HG03045 (cell line): ENCODE data around the gene CFAP299.
"Not testable (repeated sequence)": the region's sequence is repeated elsewhere in the genome, so short reads cannot be mapped to it uniquely, and the experiment has no call there.

ENCODE experiments used
- ATAC-seq: cut with Tn5 transposase; IDR thresholded peaks from one replicate; pipeline ENCODE4 v1.9.1; 2021; ENCODE audit warnings: mild to moderate bottlenecking, moderate library complexity; ENCODE audit not compliant: unreplicated experiment

Gene CFAP299

DNA sequence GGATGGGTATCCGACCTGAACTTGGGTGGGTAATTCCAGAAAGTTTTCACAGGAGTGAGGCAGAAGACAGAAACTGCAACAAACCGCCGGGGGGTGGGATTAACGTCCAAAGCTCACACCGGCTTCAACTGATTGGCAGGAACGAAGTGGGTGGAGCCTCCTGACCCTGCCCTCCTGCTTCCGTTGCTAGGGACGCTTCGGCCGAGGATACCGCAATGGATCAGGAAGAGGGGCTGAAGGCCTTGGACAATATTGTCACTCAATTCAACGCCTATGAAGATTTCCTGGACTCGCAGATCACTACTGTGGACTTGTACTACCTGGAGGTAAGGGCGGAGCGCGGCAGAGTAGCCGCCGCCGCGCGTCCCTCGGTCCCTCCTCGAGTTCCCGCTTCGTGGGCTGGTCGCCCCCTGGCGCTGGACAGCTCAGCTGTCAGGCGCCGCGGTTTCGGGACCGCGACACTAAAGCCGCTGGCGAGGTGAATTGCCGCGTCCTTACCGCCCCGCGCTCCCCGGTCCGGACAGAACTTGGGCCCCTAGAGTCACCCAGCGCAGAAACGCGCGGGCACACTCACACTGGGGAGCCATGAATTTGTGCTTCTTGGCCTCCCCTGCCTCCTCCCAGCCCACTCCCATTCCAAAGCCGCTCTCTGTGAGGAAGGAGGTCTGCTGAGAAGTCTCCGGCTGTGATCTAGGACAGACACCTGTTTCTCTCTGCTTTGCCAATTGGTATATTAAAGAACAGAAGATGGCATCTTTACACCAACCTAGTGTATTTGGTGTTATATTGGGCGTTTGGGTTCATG is at the start of gene CFAP299:
TSS of gene CFAP299 (plus strand) at position 177 of the 805 bp plus-strand sequence.
- peak; percentile 99 for ATAC-seq

DNA sequence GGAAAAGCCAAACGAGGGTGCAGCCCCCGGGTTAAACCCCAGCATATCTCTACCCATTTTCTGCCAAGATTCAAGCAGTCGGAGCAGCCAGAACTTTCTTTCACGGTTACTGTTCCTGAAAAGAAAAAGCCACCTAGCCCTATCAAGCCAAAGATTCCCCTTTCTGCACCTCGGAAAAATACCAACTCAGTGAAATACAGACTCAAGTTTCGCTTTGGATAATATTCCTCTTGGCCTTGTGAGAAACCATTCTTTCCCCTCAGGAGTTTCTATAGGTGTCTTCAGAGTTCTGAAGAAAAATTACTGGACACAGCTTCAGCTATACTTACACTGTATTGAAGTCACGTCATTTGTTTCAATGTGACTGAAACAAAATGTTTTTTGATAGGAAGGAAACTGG is 49.1 kb upstream of the CFAP299 start:
- ATAC-seq: no peak

DNA sequence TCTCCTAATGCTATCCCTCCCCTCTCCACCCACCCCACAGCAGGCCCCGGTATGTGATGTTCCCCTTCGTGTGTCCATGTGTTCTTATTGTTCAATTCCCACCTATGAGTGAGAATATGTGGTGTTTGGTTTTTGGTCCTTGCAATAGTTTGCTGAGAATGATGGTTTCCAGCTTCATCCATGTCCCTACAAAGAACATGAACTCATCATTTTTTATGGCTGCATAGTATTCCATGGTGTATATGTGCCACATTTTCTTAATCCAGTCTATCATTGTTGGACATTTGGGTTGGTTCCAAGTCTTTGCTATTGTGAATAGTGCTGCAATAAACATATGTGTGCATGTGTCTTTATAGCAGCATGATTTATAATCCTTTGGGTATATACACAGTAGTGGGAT is 44.9 kb upstream of the CFAP299 start:
- ATAC-seq: not testable (repeated sequence)

DNA sequence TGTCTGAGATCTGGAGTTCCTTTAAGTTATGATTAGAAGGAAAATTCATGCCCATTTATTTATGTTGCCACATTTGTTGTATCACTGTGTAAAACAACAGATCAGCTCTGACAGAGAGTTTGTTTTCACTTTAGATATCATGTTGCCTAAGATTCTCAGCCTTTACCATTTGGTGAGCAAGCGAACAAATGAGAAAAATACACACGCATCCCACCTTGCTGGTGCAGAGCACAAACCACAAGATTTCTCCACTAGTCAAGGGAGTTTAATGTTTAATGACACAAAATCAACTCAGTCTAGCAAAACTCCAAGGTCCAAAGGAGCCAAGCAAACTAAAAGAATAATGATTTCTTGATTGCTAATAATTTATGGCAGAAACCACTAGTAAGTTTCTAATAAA is 41.3 kb upstream of the CFAP299 start:
- ATAC-seq: no peak

DNA sequence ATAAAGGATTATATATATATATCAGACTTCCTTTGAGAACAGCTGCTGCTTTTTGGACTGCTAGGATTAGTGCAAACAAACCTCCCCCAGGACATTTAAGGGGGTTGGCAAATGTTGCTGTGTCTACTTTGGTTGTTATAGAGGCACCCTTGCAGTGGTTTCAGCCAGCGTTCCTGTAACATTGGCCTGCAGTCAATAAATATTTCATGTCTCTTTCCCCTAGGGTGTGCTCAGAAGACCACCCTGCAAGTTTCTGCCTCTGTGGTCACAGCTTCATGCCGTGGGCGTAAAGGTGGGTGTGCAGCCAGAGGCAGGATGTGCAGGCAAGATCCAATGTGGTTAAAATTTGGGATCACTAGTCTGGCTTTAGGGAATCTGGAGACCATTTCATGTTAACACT is 40.2 kb upstream of the CFAP299 start:
- no peak for ATAC-seq

DNA sequence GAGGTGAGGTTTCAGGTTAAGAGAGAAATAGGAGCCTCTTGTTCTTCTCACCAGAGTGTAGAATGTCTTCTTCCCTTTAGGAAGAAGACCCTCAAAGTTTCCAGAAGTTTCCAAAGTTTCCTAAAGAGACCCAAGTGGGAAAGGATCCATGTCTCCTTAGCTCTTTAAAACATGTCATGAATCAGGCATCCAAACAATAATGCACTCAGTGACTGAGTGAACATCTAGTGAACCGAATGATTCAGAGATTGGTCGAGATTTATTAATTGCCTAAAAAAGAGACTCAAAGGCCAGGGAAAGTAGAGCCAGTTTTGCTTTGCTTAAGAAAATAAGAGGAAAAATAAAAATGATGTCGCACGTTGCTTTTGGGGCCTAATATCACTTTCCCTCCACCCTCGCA is 39.7 kb upstream of the CFAP299 start:
- no peak for ATAC-seq

DNA sequence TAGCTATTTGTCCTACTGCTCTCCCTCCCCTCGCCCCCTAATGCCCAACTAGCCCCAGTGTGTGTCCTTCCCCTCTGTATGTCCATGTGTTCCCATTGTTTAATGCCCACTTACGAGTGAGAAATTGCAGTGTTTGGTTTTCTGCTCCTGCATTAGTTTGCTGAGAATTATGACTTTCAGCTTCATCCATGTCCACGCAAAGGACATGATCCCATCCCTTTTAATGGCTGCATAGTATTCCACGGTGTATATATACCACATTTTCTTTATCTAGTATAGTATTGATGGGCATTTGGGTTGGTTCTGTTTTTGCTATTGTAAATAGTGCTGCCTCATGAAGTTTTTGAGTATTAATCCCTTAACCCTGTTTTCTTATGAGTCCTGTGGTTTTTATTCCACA is 33.6 kb upstream of the CFAP299 start:
- no peak for ATAC-seq

DNA sequence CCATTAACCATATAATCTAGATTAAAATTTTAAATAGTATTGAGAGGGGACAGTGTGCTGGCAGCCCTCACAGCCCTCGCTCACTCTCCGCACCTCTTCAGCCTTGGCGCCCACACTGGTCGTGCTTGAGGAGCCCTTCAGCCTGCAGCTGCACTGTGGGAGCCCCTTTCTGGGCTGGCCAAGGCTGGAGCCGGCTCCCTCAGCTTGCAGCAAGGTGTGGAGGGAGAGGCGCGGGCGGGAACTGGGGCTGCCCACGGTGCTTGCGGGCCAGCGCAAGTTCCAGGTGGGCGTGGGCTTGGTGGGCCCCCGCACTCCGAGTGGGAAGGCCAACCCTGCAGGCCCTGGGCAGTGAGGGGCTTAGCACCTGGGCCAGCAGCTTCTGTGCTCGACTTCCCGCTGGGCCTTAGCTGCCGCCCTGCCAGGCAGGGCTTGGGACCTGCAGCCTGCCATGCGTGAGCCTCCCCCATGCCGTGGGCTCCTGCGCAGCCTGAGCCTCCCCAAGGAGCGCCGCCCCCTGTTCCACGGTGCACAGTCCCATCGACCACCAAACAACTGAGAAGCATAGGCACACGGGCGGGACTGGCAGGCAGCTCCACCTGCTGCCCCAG is 32.8 kb upstream of the CFAP299 start:
- ATAC-seq: no peak

DNA sequence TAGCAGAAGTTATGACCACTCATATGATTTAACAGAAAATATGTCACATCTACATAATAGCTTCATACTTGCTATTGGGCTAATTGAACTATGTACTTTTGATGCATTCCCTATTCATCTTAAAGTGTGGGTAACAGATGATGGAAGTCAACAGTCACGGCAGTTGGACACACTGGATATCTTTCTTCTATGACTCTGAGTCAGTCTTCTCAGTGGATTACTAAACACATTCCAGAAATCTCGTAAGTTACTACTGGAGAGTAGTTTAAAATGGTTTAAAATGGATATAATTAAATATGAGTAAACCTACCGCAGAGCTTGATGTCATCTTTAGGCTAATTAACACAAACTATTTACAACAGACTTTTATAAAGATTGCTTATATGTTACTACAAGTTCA is 30.1 kb upstream of the CFAP299 start:
- no peak for ATAC-seq

DNA sequence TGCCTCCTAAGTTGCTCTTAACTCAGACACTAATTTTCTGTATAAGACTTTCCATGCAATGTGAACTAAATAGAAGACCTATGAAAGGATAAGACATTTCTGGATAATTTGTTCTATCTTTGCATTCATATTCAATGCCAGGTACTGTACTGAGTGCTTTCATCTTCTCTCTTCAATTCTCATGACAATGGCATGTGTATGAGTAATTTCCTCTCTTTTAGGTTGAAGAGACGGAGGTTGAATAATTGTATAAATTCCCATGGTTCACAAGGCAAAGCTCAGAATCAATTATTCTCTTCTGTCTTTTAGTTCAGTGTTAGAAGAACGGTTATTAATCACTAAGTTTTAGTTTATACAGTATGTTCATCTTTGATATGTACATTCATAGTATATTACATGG is 29.3 kb upstream of the CFAP299 start:
- ATAC-seq: no peak

DNA sequence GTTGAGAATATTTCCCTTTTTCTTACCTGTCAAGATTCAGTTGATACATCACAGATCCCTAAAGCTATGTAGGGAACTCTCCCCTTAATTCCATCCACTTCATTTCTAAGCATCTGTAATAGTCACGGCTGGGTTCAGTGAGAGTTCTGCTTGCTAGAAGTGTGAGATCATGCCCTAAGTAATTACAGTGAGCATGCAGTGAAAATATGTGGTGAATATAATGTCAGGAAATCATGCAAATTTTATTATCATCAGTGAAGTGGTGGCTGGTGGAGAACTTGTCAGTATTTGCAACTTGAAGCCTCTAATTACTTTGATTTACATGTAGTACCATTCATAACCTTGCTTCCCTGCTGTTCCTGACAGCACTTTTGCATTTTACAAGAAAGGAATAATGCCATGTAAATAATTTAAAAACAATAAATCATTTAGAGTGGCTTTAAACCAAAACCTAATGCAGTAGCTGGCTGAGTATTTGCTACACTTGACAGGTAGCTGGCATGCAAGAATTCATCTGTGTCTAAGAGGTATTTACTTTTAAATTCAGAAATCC is 28.3 kb upstream of the CFAP299 start:
- ATAC-seq: no peak

DNA sequence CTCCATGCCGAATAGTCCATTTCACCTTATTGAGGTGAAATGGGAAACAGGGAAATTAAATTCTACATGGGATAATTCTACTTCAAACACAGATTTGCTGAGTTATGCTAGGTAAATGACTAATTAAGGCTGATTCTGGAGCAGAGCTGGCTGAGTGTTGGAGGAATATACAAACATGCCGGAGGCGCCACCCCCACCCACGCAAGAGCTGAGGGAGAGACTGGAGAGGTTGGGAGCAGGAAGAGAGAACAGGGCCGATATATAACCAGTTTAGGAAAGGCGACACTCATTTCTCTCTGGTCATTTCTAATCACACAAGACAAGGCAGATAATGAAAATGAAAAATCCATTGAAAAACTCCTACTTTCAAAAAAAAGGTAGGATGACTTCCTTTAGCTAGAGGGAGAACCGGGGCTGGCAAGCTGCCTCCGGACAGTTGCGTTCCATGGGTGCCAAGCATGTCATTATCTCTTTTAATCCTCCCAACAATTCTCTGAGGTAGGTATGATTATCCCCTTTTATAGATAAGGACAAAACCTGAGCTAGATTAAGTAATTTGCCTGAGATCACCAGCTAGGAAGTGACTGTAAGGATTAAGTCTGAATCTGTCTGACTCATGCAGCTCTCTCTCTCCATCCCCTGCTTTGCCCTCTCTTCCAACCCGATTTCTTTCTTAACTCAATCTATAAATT is 27.6 kb upstream of the CFAP299 start:
- no peak for ATAC-seq

DNA sequence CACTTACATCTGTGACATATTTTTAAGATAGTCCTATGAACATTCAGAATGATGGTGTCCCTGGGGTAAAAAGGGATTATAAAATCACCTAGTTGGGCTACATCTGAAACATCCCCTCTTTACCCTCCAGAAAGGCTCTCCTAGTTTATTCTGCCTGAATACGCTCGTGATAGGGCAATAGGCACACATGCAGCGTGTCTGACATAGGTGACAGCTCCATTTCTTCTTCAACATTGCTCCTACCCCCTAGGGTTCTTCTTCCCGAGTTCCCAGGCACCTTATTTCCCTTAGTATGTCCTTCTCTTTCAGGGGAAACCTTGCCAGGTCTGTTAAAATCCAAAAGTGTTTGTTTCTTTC is 27.1 kb upstream of the CFAP299 start:
- no peak for ATAC-seq

DNA sequence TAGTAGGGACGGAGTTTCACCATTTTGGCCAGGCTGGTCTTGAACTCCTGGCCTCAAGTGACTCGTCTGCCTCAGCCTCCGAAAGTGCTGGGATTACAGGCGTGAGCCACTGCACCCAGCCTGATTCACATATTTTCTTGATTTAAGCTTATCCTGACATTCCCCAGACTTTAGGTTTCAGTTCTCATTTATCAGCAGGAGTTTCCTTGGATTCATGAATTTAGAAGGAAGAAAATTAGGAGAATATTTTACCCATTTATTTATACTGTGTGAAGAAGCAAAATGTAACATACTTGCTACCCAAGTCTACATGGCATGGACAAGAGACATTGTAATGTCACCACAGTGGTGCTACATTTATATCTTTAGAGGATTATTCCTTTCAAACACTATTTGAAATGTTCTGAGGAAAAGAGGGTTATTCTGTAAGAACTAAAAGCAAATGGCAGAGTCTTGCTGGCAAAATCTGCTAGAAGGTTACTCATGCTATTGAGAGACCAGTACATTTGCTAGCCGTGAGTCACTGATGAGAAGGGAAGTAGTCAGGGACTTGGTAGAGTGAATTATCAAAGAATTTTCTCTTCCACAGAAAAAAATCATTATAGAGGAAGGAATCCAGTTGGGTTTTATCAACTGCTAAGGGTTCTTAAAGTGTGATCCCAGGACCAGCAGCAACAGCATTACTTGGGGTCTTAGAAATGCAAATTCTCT is 26.1 kb upstream of the CFAP299 start:
- no peak for ATAC-seq

DNA sequence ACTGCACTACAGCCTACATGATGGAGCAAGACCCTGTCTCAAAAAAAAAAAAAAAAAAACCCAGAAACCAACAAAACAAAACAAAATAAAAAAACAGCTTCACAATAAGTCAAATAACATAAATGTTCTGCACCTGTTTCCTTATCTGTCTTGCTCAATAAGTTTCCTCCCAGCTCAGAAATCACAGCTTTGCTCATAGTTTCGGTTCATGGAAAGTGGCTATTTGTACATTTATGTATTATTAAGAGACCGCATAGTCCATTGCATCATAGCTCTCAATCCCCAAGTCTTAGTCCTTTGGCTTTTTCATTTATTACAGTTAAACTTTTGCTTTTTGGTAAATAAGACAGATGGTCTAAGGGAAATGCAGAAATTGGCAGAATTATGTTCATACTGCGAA is 24.4 kb upstream of the CFAP299 start:
- ATAC-seq: no peak

DNA sequence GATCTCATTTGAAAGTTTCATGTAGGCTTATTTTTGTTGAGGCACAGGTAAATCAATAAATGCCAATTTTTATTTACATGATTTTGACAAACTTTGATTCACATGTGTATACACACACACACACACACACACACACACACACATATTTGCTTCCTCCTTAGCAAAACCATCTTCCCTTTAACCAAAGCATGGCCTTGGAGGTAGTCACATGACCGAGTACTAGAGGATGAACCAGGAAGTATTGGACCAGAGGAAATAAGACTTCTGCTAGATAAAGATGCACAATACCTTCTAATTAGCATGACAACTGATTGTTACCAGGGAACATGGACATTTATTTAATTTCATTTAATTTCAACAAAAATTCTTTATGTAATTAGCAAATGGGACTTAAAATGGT is 23.4 kb upstream of the CFAP299 start:
- no peak for ATAC-seq

DNA sequence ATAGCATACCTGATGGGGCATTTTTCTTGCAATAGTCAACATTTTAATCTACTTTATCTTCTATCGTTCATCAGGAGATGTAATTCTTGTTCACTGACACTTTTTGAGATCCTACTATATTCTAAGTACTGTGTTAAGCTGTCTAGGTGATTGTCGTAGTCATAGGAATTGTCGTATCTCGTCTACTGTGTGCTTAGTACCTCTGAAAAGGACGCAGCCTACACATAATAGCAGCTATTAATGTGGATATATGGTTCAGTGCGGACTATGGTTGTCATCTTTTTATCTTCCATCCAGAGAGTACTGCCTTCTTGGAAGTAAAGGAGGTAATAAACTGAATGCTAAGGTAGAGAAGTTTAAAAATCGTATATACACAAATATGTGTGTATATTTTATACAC is 21.9 kb upstream of the CFAP299 start:
- no peak for ATAC-seq

DNA sequence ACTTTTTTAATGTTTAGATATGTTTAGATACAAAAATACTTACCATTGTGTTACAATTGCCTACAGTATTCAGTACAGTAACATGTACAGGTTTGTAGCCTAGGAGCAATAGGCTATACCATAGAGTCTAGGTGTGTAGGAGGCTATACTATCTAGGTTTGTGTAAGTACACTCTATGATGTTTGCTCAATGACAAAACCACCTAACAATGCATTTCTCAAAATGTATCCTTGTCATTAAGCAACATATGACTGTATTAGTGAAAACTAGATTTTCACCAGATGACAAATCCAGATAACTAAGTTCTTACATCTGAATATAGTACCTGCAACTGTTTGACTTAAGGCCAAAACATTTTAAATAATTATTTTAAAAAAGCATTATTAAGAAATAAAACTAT is 19.7 kb upstream of the CFAP299 start:
- not testable (repeated sequence) for ATAC-seq

DNA sequence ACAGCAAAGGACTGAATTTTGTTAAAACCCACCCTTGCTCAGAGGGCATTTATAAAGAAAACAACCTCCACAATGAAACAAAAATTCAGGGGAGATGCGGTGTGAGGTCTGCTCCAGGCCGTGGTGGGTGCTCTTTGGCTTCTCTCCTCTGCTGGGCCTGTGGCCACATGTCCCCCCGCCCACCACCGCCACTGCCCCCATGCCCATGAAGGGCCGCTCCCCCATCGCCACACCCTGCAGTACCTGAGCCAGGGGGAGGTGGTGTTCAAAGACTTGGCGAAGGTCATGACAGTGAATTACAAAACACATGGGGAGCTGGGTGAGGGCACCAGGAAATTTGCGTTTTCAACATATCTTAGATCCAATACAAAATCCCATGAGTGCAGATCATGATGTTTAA is 14.2 kb upstream of the CFAP299 start:
- no peak for ATAC-seq

DNA sequence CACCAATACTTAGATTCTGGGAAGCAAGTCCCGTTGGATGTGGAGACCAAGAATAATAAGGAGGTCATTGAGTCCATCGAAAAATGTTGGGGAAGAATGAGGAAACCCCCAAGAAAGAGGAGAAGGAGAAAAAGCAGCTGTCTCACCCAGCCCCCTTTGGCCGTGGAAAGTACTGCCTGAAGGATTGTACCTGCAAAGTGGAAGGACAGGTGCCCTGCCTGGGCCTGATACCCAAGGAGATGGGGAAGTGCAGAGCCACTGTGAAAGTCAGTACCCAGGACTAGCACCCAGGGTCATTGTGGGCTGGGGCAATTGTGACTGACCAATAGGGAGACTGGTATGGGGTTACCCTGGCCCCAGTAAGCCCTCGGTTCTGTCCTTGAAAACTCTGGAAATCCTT is 13.8 kb upstream of the CFAP299 start:
- ATAC-seq: no peak

DNA sequence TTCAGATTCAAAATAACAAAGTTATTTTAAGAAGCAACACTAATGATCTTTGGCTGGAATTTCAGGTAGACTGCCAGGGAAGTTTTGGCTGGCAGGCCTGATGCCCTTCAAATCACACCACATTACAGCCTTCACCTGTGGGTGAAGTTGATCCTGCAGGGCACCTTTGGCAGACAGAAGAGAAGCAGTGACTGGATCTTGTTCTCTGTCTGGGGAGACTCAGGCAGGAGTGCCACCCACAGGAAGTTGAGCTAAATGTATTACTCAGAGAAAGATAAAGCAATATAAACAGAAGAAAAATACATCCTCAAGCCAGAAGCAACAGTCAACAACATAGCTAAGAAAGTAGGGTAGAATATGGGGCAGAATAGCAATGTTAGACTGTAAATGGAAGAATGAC is 12.8 kb upstream of the CFAP299 start:
- ATAC-seq: no peak
